HG03521 (cell line): ENCODE data around the gene PRODH2.
A peak's percentile ranks its signal among the peaks of the same experiment; 100 is the strongest.

Source experiments
- ATAC-seq: cut with Tn5 transposase; IDR thresholded peaks from one replicate; pipeline ENCODE4 v1.9.1; 2021; ENCODE audit warnings: mild to moderate bottlenecking, moderate library complexity; ENCODE audit not compliant: unreplicated experiment

Gene PRODH2

GRCh38 chr19:35764432-35765315, 48.0 kb downstream of the PRODH2 start:
- ATAC-seq: no peak

- ATAC-seq: no peak
Measured at GRCh38 chr19:35760711-35761349, 51.8 kb downstream of the PRODH2 start.

GRCh38 chr19:35759697-35760096, 52.9 kb downstream of the PRODH2 start:
- no peak for ATAC-seq

- peak; percentile 90 for ATAC-seq
Measured at GRCh38 chr19:35757749-35758608, 54.7 kb downstream of the PRODH2 start, which contains the start of gene PROSER3. Gene PROSER3 (plus strand): TSS chr19:35758176. CDS start chr19:35758216, 40 bp downstream.

- ATAC-seq: no peak
Measured at GRCh38 chr19:35757231-35757748, 55.4 kb downstream of the PRODH2 start.

GRCh38 chr19:35756377-35757230, 56.0 kb downstream of the PRODH2 start, which contains the start of gene HSPB6:
Gene HSPB6 (minus strand): TSS chr19:35757029. CDS start chr19:35757008, 21 bp downstream.
- no peak for ATAC-seq

GRCh38 chr19:35755550-35756376, 56.9 kb downstream of the PRODH2 start:
- no peak for ATAC-seq

- ATAC-seq: no peak
Measured at GRCh38 chr19:35755131-35755549, 57.5 kb downstream of the PRODH2 start.

- no peak for ATAC-seq
Measured at GRCh38 chr19:35754370-35755130, 58.1 kb downstream of the PRODH2 start.

- ATAC-seq: no peak
Measured at GRCh38 chr19:35753634-35754369, 58.8 kb downstream of the PRODH2 start.

- no peak for ATAC-seq
Measured at GRCh38 chr19:35752746-35753350, 59.8 kb downstream of the PRODH2 start.

GRCh38 chr19:35751839-35752745, 60.6 kb downstream of the PRODH2 start:
- ATAC-seq: no peak

GRCh38 chr19:35750167-35750566, 62.5 kb downstream of the PRODH2 start:
- ATAC-seq: no peak
